AG09309 (cell line): ENCODE measurements around the gene PPP2R3B.

Source experiments
- DNase-seq: peaks from one replicate; pipeline ENCODE4 v3.0.0-alpha.2; 2010; ENCODE audit warnings: low read depth
- H3K4me3 ChIP-seq: 2 replicates; pipeline ENCODE4 v1.5.1; 2011; ENCODE audit warnings: mild to moderate bottlenecking, low read depth, low read length, moderate library complexity; ENCODE audit not compliant: control insufficient read depth
- TF ChIP-seq, protein P1 (sequence below): IDR thresholded peaks from 2 replicates; pipeline ENCODE4 v1.5.1; 2011; ENCODE audit warnings: mild to moderate bottlenecking, low read depth, low read length, inconsistent platforms; ENCODE audit not compliant: insufficient read depth, control insufficient read depth; ENCODE audit errors: missing control alignments

PPP2R3B gene

DNA sequence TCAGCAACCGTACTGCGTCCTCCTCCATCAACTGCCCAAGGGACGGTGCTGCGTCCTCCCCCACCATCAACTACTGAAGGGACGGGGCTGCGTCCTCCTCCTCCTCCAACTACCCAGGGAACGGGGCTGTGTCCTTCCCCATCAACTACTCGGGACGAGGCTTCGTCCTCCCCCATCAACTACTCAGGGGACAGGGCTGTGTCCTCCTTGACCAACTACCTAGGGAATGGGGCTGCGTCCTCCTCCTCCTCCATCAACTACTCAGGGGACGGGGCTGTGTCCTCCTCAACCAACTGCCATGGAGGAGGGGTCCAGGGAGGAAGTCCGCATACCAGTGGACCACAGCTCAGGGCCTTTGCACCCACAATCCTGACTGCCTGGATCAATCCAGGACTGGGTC is 24.4 kb downstream of the PPP2R3B start:
- no peak for DNase-seq
- TF ChIP-seq, protein P1, sequence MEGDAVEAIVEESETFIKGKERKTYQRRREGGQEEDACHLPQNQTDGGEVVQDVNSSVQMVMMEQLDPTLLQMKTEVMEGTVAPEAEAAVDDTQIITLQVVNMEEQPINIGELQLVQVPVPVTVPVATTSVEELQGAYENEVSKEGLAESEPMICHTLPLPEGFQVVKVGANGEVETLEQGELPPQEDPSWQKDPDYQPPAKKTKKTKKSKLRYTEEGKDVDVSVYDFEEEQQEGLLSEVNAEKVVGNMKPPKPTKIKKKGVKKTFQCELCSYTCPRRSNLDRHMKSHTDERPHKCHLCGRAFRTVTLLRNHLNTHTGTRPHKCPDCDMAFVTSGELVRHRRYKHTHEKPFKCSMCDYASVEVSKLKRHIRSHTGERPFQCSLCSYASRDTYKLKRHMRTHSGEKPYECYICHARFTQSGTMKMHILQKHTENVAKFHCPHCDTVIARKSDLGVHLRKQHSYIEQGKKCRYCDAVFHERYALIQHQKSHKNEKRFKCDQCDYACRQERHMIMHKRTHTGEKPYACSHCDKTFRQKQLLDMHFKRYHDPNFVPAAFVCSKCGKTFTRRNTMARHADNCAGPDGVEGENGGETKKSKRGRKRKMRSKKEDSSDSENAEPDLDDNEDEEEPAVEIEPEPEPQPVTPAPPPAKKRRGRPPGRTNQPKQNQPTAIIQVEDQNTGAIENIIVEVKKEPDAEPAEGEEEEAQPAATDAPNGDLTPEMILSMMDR: no peak
- H3K4me3 ChIP-seq: no peak overlapping the region

DNA sequence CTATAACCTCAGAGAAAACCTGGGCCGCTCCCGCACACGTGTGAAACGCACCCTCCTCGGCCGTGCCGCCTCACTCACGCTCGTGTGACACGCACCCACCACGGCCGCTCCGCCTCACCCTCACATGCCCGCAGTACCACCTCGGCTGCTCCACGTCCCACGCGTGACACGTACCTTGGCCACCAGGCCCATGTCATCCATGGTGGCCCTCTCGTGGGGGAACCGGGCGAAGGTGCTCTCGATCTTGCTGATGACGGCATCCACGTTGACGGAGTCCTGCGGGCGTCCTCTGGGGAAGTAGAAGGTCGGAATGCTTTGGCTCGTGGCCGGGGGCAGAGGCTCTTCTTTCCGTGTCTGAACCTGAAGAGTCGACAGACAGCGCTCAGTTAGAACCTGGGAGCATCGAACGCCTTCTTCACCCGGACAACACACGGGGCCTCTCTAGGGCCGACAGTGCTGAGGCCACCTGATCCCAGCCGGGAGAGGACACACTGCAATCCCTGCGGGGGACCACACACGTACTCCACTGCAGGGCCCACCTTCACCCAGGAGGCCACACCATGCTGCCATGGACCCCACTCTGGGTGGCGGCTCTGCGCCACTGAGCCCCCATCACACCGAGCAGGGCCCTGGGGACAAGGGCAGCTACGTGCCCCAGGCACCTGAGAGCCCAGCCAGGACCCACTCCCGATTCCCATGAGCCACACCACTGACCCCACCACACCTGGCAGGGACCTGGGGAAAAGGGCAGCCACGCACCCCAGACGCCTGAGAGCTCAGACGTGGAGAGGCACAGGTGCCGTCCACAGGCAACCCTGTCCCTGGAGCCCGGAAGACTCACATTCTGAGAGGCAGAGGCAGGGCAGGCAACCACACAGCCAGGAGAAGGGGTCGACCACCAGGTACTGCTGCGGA is 25.2 kb downstream of the PPP2R3B start:
- H3K4me3 ChIP-seq: no peak overlapping the region
- no peak for DNase-seq
- TF ChIP-seq, protein P1: no peak

DNA sequence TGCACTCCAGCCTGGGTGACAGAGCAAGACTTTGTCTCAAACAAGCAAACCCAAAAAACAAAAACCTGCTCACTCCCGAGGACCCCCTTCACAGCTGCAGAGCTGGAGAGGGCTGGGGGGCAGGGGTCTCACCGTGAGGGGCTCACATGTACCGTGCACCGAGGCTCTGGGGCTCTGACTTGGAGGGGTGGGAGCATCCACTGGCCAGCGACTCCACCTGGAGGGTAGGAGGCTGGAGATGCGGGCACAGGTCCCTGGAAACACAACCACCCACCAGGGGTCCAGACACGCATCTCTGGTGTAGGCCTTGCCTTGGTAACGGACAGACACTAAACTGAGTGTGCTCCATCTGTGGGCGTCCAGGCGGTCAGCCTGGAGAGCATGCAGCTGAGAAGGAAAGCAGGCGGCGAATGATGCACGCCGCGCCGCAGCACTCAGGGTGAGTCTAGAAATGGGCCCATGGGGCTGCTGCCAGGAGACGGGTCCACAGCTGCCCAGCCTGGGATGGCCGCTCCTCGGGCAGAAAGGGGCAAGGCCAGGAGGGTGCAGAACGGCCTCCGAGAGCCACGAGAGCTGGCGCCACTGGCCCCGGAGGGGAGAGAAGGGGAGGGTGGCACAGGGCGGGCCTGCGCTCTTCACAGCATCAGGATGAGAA is 26.1 kb downstream of the PPP2R3B start:
- TF ChIP-seq, protein P1: no peak
- no peak for DNase-seq

DNA sequence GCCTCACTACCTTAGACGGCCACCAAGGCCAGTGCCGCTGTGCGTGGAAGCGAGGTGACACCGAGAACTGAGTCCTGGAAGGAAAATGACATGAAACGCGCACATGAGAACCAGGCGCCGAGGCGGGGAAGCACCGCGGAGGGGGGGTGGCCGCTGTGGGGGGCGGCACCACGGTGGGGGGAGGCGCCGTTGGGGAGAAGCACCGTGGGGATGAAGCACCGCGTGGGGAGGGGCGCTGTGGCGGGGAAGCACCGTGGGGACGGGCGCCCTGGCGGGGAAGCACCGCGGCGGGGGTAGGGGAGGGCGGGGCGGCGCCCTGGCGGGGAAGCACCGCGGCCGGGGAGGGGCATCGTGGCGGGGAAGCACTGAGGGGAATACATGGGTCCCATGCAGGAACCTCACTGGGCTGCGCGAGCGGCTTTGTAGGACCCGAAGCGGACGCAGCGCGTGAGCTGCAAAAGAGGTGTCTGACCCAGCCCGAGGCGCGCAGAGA is 28.0 kb downstream of the PPP2R3B start:
- TF ChIP-seq, protein P1: no peak
- DNase-seq: no peak
- no peak overlapping the region for H3K4me3 ChIP-seq

More for the DNA sequence above, 26.1 kb downstream of the PPP2R3B start:
- no peak overlapping the region for H3K4me3 ChIP-seq

DNA sequence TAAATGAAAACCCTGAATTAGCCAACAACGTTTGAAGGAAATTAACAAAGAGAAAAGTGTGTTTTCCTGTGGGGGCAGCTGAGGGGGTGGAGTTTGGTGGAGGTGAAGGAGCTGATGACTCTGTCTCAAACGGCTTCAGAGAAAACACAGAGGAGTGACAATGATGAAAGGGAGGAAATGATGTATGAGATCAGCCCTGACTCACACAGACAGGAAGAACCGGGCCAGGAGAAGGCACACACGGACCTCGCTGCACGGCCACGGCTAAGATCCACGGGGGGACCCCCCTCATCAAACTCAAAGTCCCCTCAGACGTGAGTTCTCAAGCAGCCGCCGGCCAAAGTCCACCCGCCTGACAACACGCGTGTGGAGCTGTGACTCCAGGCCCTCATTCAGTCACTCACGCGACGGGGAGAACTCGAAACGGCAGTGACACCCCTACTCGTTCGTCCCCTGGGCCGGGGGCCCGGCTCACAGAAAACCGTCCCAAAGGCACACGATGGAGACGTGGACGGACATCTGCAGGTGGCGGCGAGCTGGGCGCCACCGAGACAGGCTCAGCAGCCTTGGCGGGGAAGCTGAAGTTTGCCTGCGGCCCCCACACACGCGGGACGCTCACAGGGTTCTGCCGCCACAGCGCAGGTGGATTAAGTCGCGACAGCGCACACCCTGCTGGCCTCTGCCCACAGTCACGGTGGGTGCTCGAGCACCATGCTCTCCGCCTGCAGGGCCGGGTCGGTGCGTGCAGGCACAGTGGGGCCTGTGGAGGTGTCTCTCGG is 28.8 kb downstream of the PPP2R3B start:
- TF ChIP-seq, protein P1: no peak
- no peak for DNase-seq
- no peak overlapping the region for H3K4me3 ChIP-seq

DNA sequence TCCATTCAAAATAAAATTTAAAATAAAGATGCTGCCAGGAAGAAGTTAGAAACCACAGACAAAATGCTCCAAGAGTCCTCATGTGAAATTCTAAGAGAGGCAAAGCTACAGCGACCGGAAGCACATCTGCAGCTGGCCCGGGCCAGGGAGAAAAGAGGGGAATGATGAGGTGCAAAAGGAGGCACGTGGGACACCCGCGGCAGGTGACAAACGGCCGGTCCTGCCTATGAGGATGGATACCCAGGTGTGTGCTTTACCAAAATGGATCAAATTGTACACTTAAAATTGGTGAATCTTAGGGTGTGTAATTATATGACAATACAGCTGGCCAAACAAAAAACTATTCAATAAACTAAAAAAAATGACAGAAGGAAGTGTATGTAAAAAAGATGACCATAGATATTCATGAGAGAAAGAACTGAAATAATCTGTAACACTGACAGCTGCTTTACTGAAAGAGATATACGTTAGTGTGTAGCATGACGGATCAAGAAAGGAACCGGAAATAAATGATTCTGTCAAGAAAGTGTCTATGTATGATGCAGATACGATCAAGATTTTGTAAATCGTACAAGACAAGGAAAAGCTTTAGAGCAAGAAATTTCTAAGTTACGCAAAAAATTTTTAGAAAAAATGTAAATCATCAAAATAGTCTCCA is 29.5 kb downstream of the PPP2R3B start:
- TF ChIP-seq, protein P1: no peak
- H3K4me3 ChIP-seq: no peak overlapping the region

More for the DNA sequence above, 29.5 kb downstream of the PPP2R3B start:
- no peak for DNase-seq
